Stimulated activated naive CD8-positive, alpha-beta T cell treated with anti-CD3 and anti-CD28 coated beads, Interleukin-15, amount 100 ng/mL, for 72 hours (primary cell): ENCODE measurements around the gene TFCP2.

Experiments
- ATAC-seq: fragments of 150-1000 bp; cut with Tn5 transposase; 2 replicates; pipeline ENCODE4 v1.10.0; 2021; ENCODE audit warnings: mild to moderate bottlenecking, moderate library complexity
- DNase-seq, 2 donors: peaks; one replicate each; pipeline ENCODE4 v3.0.0; 2021 to 2022
- H3K27ac Mint-ChIP-seq, 2 donors: one replicate each; pipeline ENCODE4 v1.8.0; 2022; ENCODE audit warnings: mild to moderate bottlenecking in 2 of 2, mixed read lengths in 2 of 2, moderate library complexity in 2 of 2
- H3K27me3 Mint-ChIP-seq: one replicate; pipeline ENCODE4 v1.8.0; 2022; ENCODE audit warnings: mixed read lengths
- H3K4me1 Mint-ChIP-seq: one replicate; pipeline ENCODE4 v1.8.0; 2022; ENCODE audit warnings: mild to moderate bottlenecking, mixed read lengths
- H3K4me3 Mint-ChIP-seq, 2 donors: one replicate each; pipeline ENCODE4 v1.8.0; 2022; ENCODE audit warnings: mild to moderate bottlenecking in 2 of 2, mixed read lengths in 2 of 2, moderate library complexity in 1 of 2
- H3K9me3 Mint-ChIP-seq, 2 donors: one replicate each; pipeline ENCODE4 v1.8.0; 2022; ENCODE audit warnings: mixed read lengths in 2 of 2

Gene TFCP2

DNA sequence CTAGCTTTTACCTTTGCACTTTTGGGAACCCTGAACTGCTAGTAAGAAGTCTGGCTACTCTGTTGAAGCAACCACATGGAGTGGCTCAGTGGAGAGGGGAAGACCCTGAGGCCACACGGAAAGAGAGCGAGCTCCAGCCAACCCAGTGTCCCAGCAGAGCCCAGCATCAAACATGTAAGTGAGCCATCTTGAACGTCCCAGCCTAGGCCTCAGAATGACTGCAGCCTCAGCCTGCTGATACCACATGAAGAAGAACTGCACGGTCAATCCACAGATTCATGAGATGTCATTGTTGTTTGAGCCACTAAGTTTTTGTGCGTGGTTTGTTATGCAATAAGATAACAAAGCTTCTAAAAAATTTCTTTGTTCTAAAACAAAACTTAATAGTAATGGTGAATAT lies 40.2 kb downstream of the TFCP2 start:
- H3K9me3 Mint-ChIP-seq, result no peaks in the 10 kb centered on the region
- no peak for DNase-seq
- no peak overlapping the region for H3K4me3 Mint-ChIP-seq
- H3K4me1 Mint-ChIP-seq, result peaks cover 14% of the 10 kb centered on the region
- no peaks in the 10 kb centered on the region for H3K27me3 Mint-ChIP-seq
- no peak overlapping the region for H3K27ac Mint-ChIP-seq
- ATAC-seq, result no peak

DNA sequence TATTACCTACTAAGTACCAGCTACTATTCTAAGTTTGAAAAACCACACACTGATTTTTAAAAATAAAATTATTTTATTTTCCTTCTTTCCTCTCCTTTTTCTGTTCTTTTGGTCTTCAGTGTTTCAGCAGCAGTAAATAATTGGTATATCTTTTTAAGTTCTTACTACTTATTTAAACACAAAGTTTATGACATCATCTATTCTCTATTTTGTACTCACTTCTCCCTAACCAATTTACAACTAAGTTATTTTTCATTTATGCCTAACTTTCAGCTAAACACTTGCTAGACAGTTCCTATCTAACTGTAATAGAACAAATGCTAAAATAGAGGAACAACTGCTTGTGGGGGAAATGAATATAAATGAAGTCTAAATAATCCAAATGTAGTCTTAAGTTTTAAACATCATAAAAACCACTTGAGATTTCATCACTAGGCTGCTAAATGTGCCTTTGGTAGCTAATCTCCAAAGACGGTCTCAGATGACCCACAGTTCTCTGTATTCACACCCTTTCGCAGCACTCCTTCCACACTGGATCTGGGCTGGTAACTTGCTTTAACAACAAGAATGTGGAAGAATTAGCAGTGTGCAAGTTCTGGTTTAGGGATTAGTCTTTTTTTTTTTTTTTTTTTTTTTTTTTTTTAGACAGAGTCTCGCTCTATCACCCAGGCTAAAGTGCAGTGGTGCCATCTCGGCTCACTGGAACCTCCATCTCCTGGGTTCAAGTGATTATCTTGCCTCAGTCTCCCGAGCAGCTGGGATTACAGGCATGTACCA lies 41.0 kb downstream of the TFCP2 start:
- no peak overlapping the region for H3K4me3 Mint-ChIP-seq
- no peak overlapping the region for H3K27ac Mint-ChIP-seq
- H3K9me3 Mint-ChIP-seq, result no peaks in the 10 kb centered on the region
- H3K27me3 Mint-ChIP-seq, result no peaks in the 10 kb centered on the region
- DNase-seq, result no peak
- H3K4me1 Mint-ChIP-seq, result peaks cover 14% of the 10 kb centered on the region
- no peak for ATAC-seq

DNA sequence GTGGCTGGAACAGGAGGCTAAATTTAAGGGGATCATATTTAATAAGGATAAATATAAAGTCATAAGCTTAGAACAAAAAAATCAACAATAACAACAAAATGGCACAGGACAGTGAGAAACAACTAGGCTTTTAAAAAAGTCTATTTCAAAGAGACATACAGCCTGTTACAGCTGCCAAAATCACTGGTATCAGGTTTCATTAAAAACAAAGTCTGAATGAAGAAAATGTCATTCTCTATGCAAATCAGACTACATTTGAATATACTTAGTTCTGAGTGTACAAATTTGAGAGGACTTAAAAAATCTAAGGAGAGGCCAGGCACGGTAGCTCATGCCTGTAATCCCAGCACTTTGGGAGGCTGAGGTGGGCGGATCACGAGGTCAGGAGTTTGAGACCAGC lies 44.0 kb downstream of the TFCP2 start:
- no peak for DNase-seq
- peak overlapping the region in 1 of 2 donors; percentile 48 for H3K27ac Mint-ChIP-seq
- no peak for ATAC-seq
- H3K27me3 Mint-ChIP-seq, result no peaks in the 10 kb centered on the region
- H3K9me3 Mint-ChIP-seq, result no peaks in the 10 kb centered on the region
- no peak overlapping the region for H3K4me3 Mint-ChIP-seq
- H3K4me1 Mint-ChIP-seq, result peaks cover 14% of the 10 kb centered on the region

DNA sequence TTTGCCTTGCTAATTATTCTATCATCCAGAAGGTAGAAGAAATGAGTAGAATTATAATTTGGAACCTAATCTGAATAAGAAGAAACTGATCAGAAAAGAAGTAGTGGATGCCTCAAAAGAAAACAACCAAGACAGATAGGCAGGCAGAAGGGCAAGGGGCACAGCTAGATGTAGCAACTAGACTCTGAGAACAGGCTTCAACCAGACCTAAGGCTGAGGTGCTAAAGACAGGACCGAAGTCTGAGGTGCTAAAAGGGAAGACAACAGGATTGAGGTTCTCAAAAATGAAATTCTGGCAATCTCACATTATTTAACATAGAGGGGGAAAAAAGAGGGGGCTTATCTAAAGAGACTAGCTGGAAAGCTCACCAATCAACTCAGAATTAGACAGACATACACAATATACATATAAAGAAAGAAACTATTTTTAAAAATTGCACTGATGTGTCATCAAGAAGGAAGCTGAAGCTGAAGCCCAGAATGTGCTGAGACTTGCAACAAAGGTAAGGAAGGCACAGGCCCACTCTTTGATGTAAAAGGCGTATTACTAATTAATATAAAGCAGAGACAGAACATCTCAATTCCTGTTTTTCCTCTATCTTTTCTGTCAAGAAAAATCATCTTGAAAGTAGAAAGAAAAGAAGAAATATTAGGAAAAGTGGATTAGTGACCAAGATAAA lies 45.7 kb downstream of the TFCP2 start:
- ATAC-seq (no peak), DNase-seq (no peak)
- no peaks in the 10 kb centered on the region for H3K9me3 Mint-ChIP-seq
- H3K27ac Mint-ChIP-seq, result no peak overlapping the region
- no peak overlapping the region for H3K4me3 Mint-ChIP-seq
- no peaks in the 10 kb centered on the region for H3K27me3 Mint-ChIP-seq
- peaks cover 8% of the 10 kb centered on the region for H3K4me1 Mint-ChIP-seq

DNA sequence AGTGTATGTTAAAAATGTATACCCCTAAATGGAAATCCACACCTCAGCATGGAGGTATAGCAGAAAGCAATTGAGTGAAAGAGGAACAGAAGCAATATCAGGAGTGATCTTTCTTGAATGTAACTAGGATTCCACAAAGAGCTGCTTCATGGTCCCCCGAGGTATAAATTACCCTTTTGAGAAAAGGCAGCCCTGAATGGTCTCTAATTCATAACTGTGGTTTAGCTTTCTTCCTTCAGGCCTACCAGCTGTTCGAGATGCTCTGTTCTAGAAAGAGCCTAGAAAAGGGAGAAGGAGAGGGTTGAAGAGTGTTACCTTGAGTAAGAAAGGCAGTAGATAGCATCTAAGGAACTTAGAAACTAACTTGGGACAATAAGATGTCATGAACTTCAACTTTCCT lies 46.6 kb downstream of the TFCP2 start:
- peaks cover 4% of the 10 kb centered on the region for H3K4me1 Mint-ChIP-seq
- no peaks in the 10 kb centered on the region for H3K27me3 Mint-ChIP-seq
- ATAC-seq (no peak), DNase-seq (no peak)
- no peaks in the 10 kb centered on the region for H3K9me3 Mint-ChIP-seq
- H3K27ac Mint-ChIP-seq, result no peak overlapping the region
- H3K4me3 Mint-ChIP-seq, result no peak overlapping the region

DNA sequence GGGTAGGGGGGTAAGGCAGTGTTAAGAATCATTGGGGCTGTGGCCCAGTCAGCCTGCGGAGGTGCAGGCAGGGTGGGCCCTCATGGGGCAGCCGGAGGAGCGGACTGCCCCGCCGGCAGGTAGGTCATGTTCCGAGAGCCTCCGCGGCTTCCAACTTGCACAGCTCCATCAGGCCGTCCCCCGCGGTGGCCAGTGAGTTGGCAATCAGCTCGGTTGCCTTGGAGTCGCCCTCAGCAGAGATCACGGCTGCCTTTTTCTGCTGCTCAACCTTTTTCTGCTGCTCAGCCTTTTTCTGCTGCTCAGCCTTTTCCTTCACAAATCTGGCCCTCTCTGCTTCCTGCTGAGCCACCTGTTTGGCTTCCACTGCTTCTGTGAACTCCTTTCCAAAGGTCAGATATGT lies 48.4 kb downstream of the TFCP2 start:
- Mint-ChIP-seq H3K4me3 (no peak overlapping the region), H3K27ac (no peak overlapping the region), H3K9me3 (no peaks in the 10 kb centered on the region), H3K4me1 (peaks cover 9% of the 10 kb centered on the region), H3K27me3 (no peaks in the 10 kb centered on the region)
- DNase-seq (no peak), ATAC-seq (no peak)

DNA sequence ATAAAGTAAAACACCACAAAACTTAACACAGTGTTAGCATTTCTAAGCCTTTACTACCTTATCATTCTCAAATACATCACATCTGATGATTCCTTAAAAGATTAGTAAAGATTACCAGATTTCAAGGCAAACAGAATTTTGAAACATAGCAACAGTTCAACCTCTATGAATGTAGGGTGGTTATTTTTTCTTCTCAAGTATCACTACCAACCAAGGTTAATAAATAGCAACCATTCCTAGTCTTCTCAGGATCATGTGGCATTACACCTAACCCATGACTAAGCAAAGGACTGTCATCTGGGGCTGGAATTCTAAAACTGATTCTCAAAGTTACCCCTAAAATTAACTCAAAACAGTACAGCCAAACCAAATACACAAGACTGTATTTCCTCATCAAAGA lies 50.1 kb downstream of the TFCP2 start:
- Mint-ChIP-seq H3K27ac (no peak overlapping the region), H3K4me3 (no peak overlapping the region), H3K27me3 (no peaks in the 10 kb centered on the region), H3K9me3 (no peaks in the 10 kb centered on the region), H3K4me1 (peaks cover 15% of the 10 kb centered on the region)
- DNase-seq (no peak), ATAC-seq (no peak)

DNA sequence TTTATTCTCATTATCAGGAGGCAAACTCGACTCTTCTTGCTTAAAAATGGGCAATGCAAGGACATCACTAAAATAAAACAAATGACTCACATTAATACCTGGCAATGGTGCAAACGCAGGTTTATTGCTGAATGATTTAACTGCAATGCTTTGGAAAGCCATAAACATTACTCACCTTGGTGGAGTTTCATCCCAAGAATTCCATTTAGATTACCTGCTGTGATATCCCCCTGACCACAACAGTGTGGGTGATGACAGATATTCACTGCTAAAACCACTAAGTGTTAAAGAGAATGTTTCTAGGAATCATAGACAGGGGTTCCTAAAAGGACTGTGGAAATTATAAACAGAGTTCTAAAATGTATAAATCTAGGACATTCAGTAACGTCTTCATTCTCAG lies 54.2 kb downstream of the TFCP2 start:
- no peak overlapping the region for H3K4me3 Mint-ChIP-seq
- peaks cover 15% of the 10 kb centered on the region for H3K4me1 Mint-ChIP-seq
- no peak for ATAC-seq
- no peaks in the 10 kb centered on the region for H3K9me3 Mint-ChIP-seq
- H3K27ac Mint-ChIP-seq, result no peak overlapping the region
- H3K27me3 Mint-ChIP-seq, result no peaks in the 10 kb centered on the region
- no peak for DNase-seq

DNA sequence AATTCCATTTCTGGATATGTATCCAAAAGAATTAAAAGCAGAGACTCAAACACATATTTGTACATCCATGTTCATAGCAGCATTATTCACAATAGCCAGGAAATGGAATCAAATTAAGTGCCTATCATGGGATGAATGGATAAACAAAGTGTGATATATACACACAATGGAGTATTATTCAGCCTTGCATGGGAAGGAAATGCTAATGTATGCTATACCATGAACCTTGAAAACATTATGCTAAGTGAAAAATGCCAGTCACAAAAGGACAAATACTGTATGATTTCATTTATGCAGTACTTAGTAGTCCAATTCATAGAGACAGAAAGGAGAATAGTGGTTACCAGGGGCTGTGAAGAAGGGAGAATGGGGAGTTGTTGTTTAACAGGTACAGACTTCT lies 57.4 kb downstream of the TFCP2 start:
- DNase-seq, result no peak
- no peak for ATAC-seq
- H3K27ac Mint-ChIP-seq, result no peak overlapping the region
- H3K9me3 Mint-ChIP-seq, result no peaks in the 10 kb centered on the region
- H3K27me3 Mint-ChIP-seq, result no peaks in the 10 kb centered on the region
- peaks cover 15% of the 10 kb centered on the region for H3K4me1 Mint-ChIP-seq
- H3K4me3 Mint-ChIP-seq, result no peak overlapping the region

DNA sequence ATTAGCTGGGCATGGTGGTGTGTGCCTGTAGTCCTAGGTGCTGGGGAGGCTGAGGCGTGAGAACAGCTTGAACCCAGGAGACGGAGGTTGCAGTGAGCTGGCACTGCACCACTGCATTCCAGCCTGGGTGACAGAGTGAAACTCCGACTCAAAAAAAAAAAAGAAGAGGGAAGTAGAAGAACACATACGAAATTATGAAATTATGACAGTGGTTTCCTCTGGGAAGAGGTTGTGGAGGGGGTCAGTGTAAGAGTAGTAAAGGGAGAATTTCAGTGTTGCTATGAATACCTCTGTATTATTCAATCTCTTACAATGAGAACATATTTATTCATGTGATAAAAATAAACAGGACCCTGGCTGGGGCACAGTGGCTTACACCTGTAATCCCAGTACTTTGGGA lies 64.8 kb downstream of the TFCP2 start:
- ATAC-seq, result no peak
- Mint-ChIP-seq H3K4me1 (no peaks in the 10 kb centered on the region), H3K27me3 (no peaks in the 10 kb centered on the region), H3K27ac (peak overlapping the region in 1 of 2 donors; percentile 79), H3K4me3 (no peak overlapping the region), H3K9me3 (no peaks in the 10 kb centered on the region)
- no peak for DNase-seq

DNA sequence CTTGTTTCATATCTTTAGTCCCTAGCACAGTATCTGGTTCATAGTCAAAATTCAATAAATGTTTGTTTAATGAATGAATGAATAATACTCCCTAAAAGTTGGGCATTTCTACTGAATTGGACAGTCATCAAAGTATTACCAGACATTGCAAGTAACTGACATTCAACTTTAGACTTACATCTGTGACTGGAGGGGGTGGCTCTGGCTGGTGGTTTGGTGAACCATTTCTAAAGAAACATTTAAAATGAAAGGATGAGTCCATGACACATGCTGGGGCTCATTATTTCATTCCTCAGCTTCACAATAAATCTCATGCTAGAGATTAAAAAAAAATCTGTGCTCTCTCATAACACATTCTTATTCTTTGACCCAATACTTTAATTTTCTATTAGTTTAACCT lies 69.0 kb downstream of the TFCP2 start:
- no peak overlapping the region for H3K4me3 Mint-ChIP-seq
- ATAC-seq (no peak), DNase-seq (no peak)
- H3K27me3 Mint-ChIP-seq, result no peaks in the 10 kb centered on the region
- no peaks in the 10 kb centered on the region for H3K4me1 Mint-ChIP-seq
- no peak overlapping the region for H3K27ac Mint-ChIP-seq
- H3K9me3 Mint-ChIP-seq, result no peaks in the 10 kb centered on the region

DNA sequence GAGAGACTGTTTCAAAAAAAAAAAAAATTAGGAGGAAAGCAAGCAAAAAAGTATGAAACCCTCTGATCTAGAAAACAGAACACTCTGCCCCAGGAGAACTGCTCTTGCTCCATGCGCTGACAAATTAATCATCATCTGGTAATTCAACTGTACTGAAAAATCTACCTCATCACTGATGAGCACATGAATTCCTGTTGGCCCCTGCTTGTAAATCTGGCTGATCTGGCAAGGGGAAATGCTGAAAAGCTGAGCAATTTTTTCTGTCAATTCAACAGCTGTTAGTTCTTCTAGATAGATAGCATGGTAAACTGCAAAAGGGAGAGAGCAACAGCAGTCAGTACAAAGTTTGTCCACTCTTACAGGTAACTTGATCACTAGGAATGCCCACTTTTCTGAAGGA lies 74.3 kb downstream of the TFCP2 start:
- Mint-ChIP-seq H3K4me3 (no peak overlapping the region), H3K9me3 (no peaks in the 10 kb centered on the region), H3K27ac (peak overlapping the region in 1 of 2 donors; percentile 27), H3K4me1 (no peaks in the 10 kb centered on the region), H3K27me3 (no peaks in the 10 kb centered on the region)
- DNase-seq, result no peak
- ATAC-seq, result no peak

DNA sequence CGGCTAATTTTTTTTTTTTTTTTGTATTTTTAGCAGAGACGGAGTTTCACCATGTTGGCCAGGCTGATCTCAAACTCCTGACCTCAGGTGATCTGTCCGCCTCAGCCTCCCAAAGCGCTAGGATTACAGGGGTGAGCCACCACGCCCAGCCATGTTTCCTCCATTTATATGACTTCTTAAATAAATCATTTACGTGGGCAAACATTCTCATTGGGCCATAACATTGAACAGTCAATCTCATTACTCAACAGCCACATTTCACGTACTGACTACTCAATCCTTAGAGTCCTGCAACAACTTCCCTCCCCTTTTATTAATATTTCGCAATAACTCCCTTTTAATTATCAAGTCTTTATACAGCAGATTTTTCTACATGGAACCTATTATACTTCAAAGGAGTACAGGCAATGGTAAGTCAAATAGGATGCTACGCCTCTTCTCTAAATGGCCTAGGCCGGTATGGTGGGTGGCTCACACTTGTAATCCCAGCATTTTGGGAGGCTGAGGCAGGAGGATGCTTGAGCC lies 82.2 kb downstream of the TFCP2 start:
- no peak for DNase-seq
- H3K9me3 Mint-ChIP-seq, result no peaks in the 10 kb centered on the region
- no peaks in the 10 kb centered on the region for H3K27me3 Mint-ChIP-seq
- H3K27ac Mint-ChIP-seq, result peak overlapping the region in 1 of 2 donors; percentile 23
- no peak overlapping the region for H3K4me3 Mint-ChIP-seq
- H3K4me1 Mint-ChIP-seq, result peaks cover 13% of the 10 kb centered on the region
- ATAC-seq, result no peak

DNA sequence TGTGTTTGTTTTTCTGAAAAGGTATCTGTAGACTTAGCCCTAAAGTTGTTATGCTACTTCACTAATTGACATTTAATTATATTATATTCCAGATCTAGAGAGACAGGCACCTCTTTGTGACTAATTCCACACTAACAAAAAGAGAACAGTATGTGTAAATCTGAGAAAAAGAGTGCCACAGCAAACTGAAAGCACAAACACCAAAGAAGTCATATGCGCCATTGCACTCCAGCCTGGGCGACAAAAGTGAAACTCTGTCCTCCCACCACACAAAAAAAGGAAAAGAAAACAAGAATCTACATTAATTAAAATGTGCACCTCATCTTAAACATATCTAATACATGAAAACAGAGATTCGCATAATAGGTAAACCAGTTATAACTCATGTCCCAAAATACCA lies 85.1 kb downstream of the TFCP2 start:
- H3K4me3 Mint-ChIP-seq, result peak overlapping the region; percentile 33 to 46
- H3K4me1 Mint-ChIP-seq, result peaks cover 21% of the 10 kb centered on the region
- no peaks in the 10 kb centered on the region for H3K27me3 Mint-ChIP-seq
- H3K9me3 Mint-ChIP-seq, result no peaks in the 10 kb centered on the region
- peak overlapping the region in 1 of 2 donors; percentile 64 for H3K27ac Mint-ChIP-seq
- ATAC-seq (peak; percentile 35), DNase-seq (peak in 1 of 2 donors; percentile 29)

DNA sequence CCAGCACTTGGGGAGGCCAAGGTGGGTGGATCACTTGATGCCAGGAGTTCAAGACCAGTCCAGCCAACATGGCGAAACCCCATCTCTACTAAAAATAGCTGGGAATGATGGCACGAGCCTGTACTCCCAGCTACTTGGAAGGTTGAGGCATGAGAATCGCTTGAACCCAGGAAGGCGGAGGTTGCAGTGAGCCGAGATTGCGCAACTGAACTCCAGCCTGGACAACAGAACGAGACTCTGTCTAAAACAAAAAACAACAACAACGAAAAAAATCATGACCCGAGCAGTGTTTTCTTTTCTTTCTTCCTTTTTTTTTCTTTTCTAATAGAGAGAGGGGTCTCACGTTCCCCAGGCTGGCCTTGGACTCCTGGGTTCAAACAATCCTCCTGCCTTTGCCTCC lies 86.0 kb downstream of the TFCP2 start:
- DNase-seq, result no peak
- H3K4me3 Mint-ChIP-seq, result no peak overlapping the region
- ATAC-seq, result no peak
- H3K4me1 Mint-ChIP-seq, result peaks cover 30% of the 10 kb centered on the region
- no peaks in the 10 kb centered on the region for H3K9me3 Mint-ChIP-seq
- no peak overlapping the region for H3K27ac Mint-ChIP-seq
- H3K27me3 Mint-ChIP-seq, result no peaks in the 10 kb centered on the region

DNA sequence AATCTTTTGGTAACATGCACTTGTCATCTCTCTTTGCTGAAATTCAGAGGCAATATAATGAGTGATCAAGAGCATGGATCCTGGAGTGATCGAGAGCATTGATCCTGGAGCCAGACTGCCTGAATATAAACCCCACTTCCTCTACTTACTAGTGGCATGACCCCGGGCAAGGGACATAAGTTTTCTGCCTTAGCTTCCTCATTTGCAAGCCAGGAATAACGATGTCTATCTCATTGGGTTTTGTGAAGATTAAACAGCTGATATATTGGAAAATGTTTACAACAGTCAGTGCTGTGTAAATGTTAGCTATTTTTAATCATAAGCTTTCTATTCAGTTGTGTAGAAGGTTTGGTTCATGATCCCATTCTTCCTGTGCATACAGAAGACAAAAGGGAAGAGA lies 87.2 kb downstream of the TFCP2 start:
- Mint-ChIP-seq H3K4me3 (no peak overlapping the region), H3K4me1 (peaks cover 36% of the 10 kb centered on the region), H3K27ac (no peak overlapping the region), H3K27me3 (no peaks in the 10 kb centered on the region), H3K9me3 (no peaks in the 10 kb centered on the region)
- DNase-seq (no peak), ATAC-seq (no peak)
